ENCODE measurements around the gene MAU2.

GRCh38 chr19:19306191-19306590 is 14.4 kb upstream of the MAU2 start:
- TF ChIP-seq CTCF (IDR thresholded peaks at IDR 0.05; ENCODE audit: insufficient read depth, low read depth, low read length) (no peak), EZH2 (IDR thresholded peaks at IDR 0.05; ENCODE audit: insufficient read depth, low read length) (no peak)
